ENCODE measurements around the gene FEM1B. TPM values are rescaled to one million over a fixed set of nuclear protein-coding genes. Genes with fewer than 3 reads are reported as not detected.

The FEM1B gene
- total RNA-seq, 1 donor: 61.7 TPM

- no peak for DNase-seq (ENCODE audit: low read depth)
- peak overlapping the region; percentile 92 for H3K4me3 ChIP-seq (ENCODE audit: low read depth, low read length)
- no peak for TF ChIP-seq CTCF (IDR thresholded peaks at IDR 0.05; ENCODE audit: insufficient read depth, low read depth, low read length)
These were observed 877 bp upstream of the FEM1B start for GRCh38 chr15:68276668-68277067.

- H3K4me3 ChIP-seq (ENCODE audit: low read depth, low read length): peak overlapping the region; percentile 92
- TF ChIP-seq CTCF (IDR thresholded peaks at IDR 0.05; ENCODE audit: insufficient read depth, low read depth, low read length): no peak
- DNase-seq (ENCODE audit: low read depth): peak; percentile 56
These were observed 378 bp upstream of the FEM1B start for GRCh38 chr15:68277131-68277602.

GRCh38 chr15:68278345-68278594 lies 725 bp downstream of the FEM1B start:
- peak; percentile 36 for TF ChIP-seq CTCF (IDR thresholded peaks at IDR 0.05; ENCODE audit: insufficient read depth, low read depth, low read length)
- no peak for DNase-seq (ENCODE audit: low read depth)
- H3K4me3 ChIP-seq (ENCODE audit: low read depth, low read length): peak overlapping the region; percentile 92

GRCh38 chr15:68278595-68279405 lies 1.3 kb downstream of the FEM1B start:
- H3K4me3 ChIP-seq (ENCODE audit: low read depth, low read length): peak overlapping the region; percentile 92
- DNase-seq (ENCODE audit: low read depth): peak; percentile 51
- TF ChIP-seq CTCF (IDR thresholded peaks at IDR 0.05; ENCODE audit: insufficient read depth, low read depth, low read length): no peak

GRCh38 chr15:68279779-68280753 lies 2.5 kb downstream of the FEM1B start:
- H3K4me3 ChIP-seq (ENCODE audit: low read depth, low read length): peak overlapping the region; percentile 92
- DNase-seq (ENCODE audit: low read depth): no peak
- no peak for TF ChIP-seq CTCF (IDR thresholded peaks at IDR 0.05; ENCODE audit: insufficient read depth, low read depth, low read length)

GRCh38 chr15:68281008-68281407 lies 3.5 kb downstream of the FEM1B start:
- peak overlapping the region; percentile 92 for H3K4me3 ChIP-seq (ENCODE audit: low read depth, low read length)
- no peak for DNase-seq (ENCODE audit: low read depth)
- no peak for TF ChIP-seq CTCF (IDR thresholded peaks at IDR 0.05; ENCODE audit: insufficient read depth, low read depth, low read length)
